GM12878 (cell line): ENCODE data around the gene ITIH1. TPM values are rescaled to one million over a fixed set of nuclear protein-coding genes. Genes with fewer than 3 reads are reported as not detected.

Source experiments
- ATAC-seq: fragments of 200-7000 bp; cut with Tn5 transposase; 3 replicates; pipeline ENCODE4 v1.9.1; 2020; ENCODE audit warnings: mild to moderate bottlenecking, moderate library complexity
- BruUV-seq: library from RNA; stranded (reverse); fragments of 400-500 nt; replicated peaks from 2 replicates; lab custom pipeline; 2021; lab: Mats Ljungman, UMichigan
- CTCF ChIA-PET: fragments of 300-600 bp; sonication (Branson Sonifier 250); formaldehyde crosslinking; extraction: SDS; loops from one replicate; lab custom pipeline; 2021; ENCODE audit warnings: inconsistent platforms; lab: Yijun Ruan, JAX
- POLR2A ChIA-PET: fragments of 350-600 bp; formaldehyde crosslinking; extraction: SDS; loops from one replicate; lab custom pipeline; 2021; ENCODE audit warnings: inconsistent platforms; lab: Charles Lee
- RAD21 ChIA-PET: fragments of 300-600 bp; sonication (Branson Sonifier 250); formaldehyde crosslinking; loops from one replicate; lab custom pipeline; 2023; ENCODE audit warnings: antibody characterized with exemption; ENCODE audit not compliant: unreplicated experiment; lab: Charles Lee
- SMC1A ChIA-PET: fragments of 300-600 bp; sonication (Branson Sonifier 250); formaldehyde crosslinking; loops from one replicate; lab custom pipeline; 2023; ENCODE audit not compliant: unreplicated experiment, uncharacterized antibody; lab: Charles Lee
- DNase-seq: peaks from one replicate; pipeline ENCODE4 v3.0.0-alpha.2; 2011; ENCODE audit warnings: low read depth, low spot score
- FAIRE-seq: peaks from 3 replicates; lab custom pipeline; 2011; peaks lifted over from hg19 to GRCh38; lab: Jason Lieb, UNC
- H2AFZ ChIP-seq: 2 replicates; pipeline ENCODE4 v1.6.0; 2011; ENCODE audit warnings: low read depth, low read length, control low read depth; ENCODE audit not compliant: control insufficient read depth
- H3K27ac ChIP-seq: 2 replicates; pipeline ENCODE4 v1.5.1; 2011; ENCODE audit warnings: control low read depth; ENCODE audit not compliant: control insufficient read depth, insufficient read depth
- H3K27me3 ChIP-seq, 2 experiments: replicated peaks in 1 of 2; 2 replicates each; pipeline versions ENCODE4 v1.6.0 to v1.6.1; 2011; ENCODE audit warnings: low read length in 1 of 2; ENCODE audit not compliant: control insufficient read depth in 2 of 2, insufficient read depth in 2 of 2
- H3K36me3 ChIP-seq, 2 experiments: 2 replicates each; pipeline ENCODE4 v1.5.1; 2011; ENCODE audit warnings: low read length in 1 of 2; ENCODE audit not compliant: control insufficient read depth in 2 of 2, insufficient read depth in 2 of 2
- H3K4me1 ChIP-seq: 2 replicates; pipeline ENCODE4 v1.6.1; 2011; ENCODE audit warnings: mild to moderate bottlenecking, low read length, moderate library complexity, mixed read lengths; ENCODE audit not compliant: control insufficient read depth, insufficient read depth
- H3K4me2 ChIP-seq: 2 replicates; pipeline ENCODE4 v1.6.0; 2011; ENCODE audit warnings: control low read depth; ENCODE audit not compliant: control insufficient read depth, insufficient read depth
- H3K4me3 ChIP-seq: fragments of 200-600 bp; sonication (generic); 2 replicates; pipeline ENCODE4 v1.5.1; 2016
- H3K79me2 ChIP-seq: 2 replicates; pipeline ENCODE4 v1.6.0; 2011; ENCODE audit warnings: low read length; ENCODE audit not compliant: control insufficient read depth, insufficient read depth
- H3K9ac ChIP-seq: 2 replicates; pipeline ENCODE4 v1.8.0; 2011; ENCODE audit warnings: low read length, control low read depth, mixed read lengths; ENCODE audit not compliant: control insufficient read depth, insufficient read depth
- H3K9me3 ChIP-seq: replicated peaks from 3 replicates; pipeline ENCODE4 v1.5.1; 2011; ENCODE audit warnings: mild to moderate bottlenecking, low read length; ENCODE audit not compliant: control insufficient read depth, insufficient read depth
- H4K20me1 ChIP-seq: 2 replicates; pipeline ENCODE4 v1.6.0; 2011; ENCODE audit not compliant: control insufficient read depth, insufficient read depth
- BCL11A ChIP-seq: IDR thresholded peaks from 2 replicates; pipeline ENCODE4 v1.6.1; 2011; ENCODE audit warnings: low read depth, low read length
- BRCA1 ChIP-seq: IDR thresholded peaks from 2 replicates; pipeline ENCODE4 v1.6.1; 2011; ENCODE audit warnings: low read depth, low read length, improper control_type of control experiment
- CBX3 ChIP-seq: fragments of 200-600 bp; sonication (generic); IDR thresholded peaks from 2 replicates; pipeline ENCODE4 v1.6.1; 2016; ENCODE audit warnings: low read depth, borderline replicate concordance
- E4F1 ChIP-seq: fragments of 450-650 bp; IDR thresholded peaks from 2 replicates; pipeline ENCODE4 v1.6.1; 2018; ENCODE audit warnings: borderline replicate concordance, mild to moderate bottlenecking; ENCODE audit not compliant: partially characterized antibody
- GABPA ChIP-seq: IDR thresholded peaks from 2 replicates; pipeline ENCODE4 v1.6.1; 2014; ENCODE audit warnings: antibody characterized with exemption, low read depth, mild to moderate bottlenecking, inconsistent platforms
- HDGF ChIP-seq: fragments of 450-650 bp; IDR thresholded peaks from 2 replicates; pipeline ENCODE4 v1.6.1; 2016; ENCODE audit warnings: antibody characterized with exemption
- IRF5 ChIP-seq: fragments of 450-650 bp; IDR thresholded peaks from 2 replicates; pipeline ENCODE4 v1.6.1; 2017; ENCODE audit warnings: borderline replicate concordance
- KAT2A ChIP-seq: conservative IDR thresholded peaks from 2 replicates; pipeline ENCODE4 v1.6.1; 2011; ENCODE audit warnings: low read depth, low read length; ENCODE audit not compliant: control insufficient read depth
- MAX ChIP-seq: IDR thresholded peaks from 2 replicates; pipeline ENCODE4 v1.6.1; 2012; ENCODE audit warnings: low read depth, low read length, improper control_type of control experiment
- RBBP5 ChIP-seq: fragments of 200-600 bp; sonication (generic); conservative IDR thresholded peaks from 2 replicates; pipeline ENCODE4 v1.6.1; 2016
- SKIL ChIP-seq: fragments of 450-650 bp; IDR thresholded peaks from 2 replicates; pipeline ENCODE4 v1.6.1; 2017; ENCODE audit warnings: mild to moderate bottlenecking, low read depth, inconsistent platforms; ENCODE audit not compliant: poor library complexity, severe bottlenecking
- SMAD1 ChIP-seq: fragments of 450-650 bp; IDR thresholded peaks from 2 replicates; pipeline ENCODE4 v1.6.1; 2018; ENCODE audit warnings: mild to moderate bottlenecking, low read depth; ENCODE audit not compliant: partially characterized antibody
- USF2 ChIP-seq: IDR thresholded peaks from 2 replicates; pipeline ENCODE4 v1.6.1; 2011; ENCODE audit warnings: low read depth, low read length, improper control_type of control experiment, borderline replicate concordance
- ZNF24 ChIP-seq: fragments of 450-650 bp; IDR thresholded peaks from 2 replicates; pipeline ENCODE4 v1.6.1; 2017; ENCODE audit warnings: antibody characterized with exemption, mild to moderate bottlenecking
- ZZZ3 ChIP-seq: IDR thresholded peaks from 2 replicates; pipeline ENCODE4 v1.6.1; 2011; ENCODE audit warnings: low read depth; ENCODE audit not compliant: control insufficient read depth, insufficient read length
- WGBS: methylation state at CpG from one replicate; pipeline ENCODE4 v1.1.6; 2016; ENCODE audit warnings: low lambda C conversion rate; ENCODE audit not compliant: insufficient replicate concordance, insufficient coverage; ENCODE audit errors: missing lambda C conversion rate; 5-methylcytosine and 5-hydroxymethylcytosine counted together
- in situ Hi-C: fragments of 300-500 bp; cut with MboI; formaldehyde crosslinking; loops from 9 replicates; pipeline ENCODE4 v1.14.3; 2018; ENCODE audit warnings: mixed read lengths
- intact Hi-C: fragments of 100-400 bp; cut with micrococcal nuclease; formaldehyde crosslinking; loops from one replicate; pipeline ENCODE4 v1.14.2; 2022; ENCODE audit not compliant: unreplicated experiment
- polyA plus RNA-seq, 11 experiments: library from polyadenylated mRNA; depleted of rRNA in 4 of 11; unstranded in 6 of 11; stranded (reverse) in 5 of 11; fragments of >200 nt; fragmentation: Nextera tagmentation in 4 of 11; fragmentation: Illumina TruSeq in 1 of 11; extraction: Ambion mirVana in 4 of 11; extraction: Trizol in 1 of 11; gene quantifications; 1 replicate in 1 of 11; 2 replicates in 10 of 11; pipeline versions ENCODE4 v1.2.1 to v1.2.3, GENCODE V29; 2011 to 2016; ENCODE audit warnings: inconsistent platforms in 2 of 11, missing spikeins in 2 of 11, low read depth in 1 of 11
- total RNA-seq, 4 experiments: library from RNA; depleted of rRNA in 3 of 4; stranded (reverse); fragments of >200 nt in 3 of 4; fragmentation: Illumina TruSeq in 1 of 4; extraction: Trizol in 1 of 4; gene quantifications; 2 replicates each; pipeline versions ENCODE4 v1.2.1 to v1.2.3, GENCODE V29; 2013 to 2021

The ITIH1 gene
- total and polyA plus RNA-seq, 10 of the 15 experiments (the other 5 are each of a cell fraction or from before 2014, with no cell fraction given), result 0.33 to 0.64 (median 0.44) TPM; not detected in 7

- Histone ChIP-seq H3K36me3 (no peaks in the 10 kb centered on the region), H3K79me2 (peaks cover 9% of the 10 kb centered on the region), H3K27ac (no peak overlapping the region), H3K9me3 (no peaks in the 10 kb centered on the region), H3K9ac (no peak overlapping the region), H3K4me3 (no peak overlapping the region), H3K4me1 (peaks cover 10% of the 10 kb centered on the region), H2AFZ (no peak overlapping the region), H4K20me1 (no peaks in the 10 kb centered on the region), H3K27me3 (no peaks in the 10 kb centered on the region), H3K4me2 (no peak overlapping the region)
- TF ChIP-seq GABPA, result no peak
- TF ChIP-seq SKIL, result no peak
- no peak for TF ChIP-seq MAX
- no peak for TF ChIP-seq HDGF
- no peak for TF ChIP-seq CBX3
- no peak for TF ChIP-seq ZNF24
- no peak for TF ChIP-seq IRF5
- TF ChIP-seq RBBP5, result no peak
- no peak for TF ChIP-seq ZZZ3
- TF ChIP-seq BRCA1, result no peak
- no peak for TF ChIP-seq E4F1
- TF ChIP-seq USF2, result no peak
- TF ChIP-seq BCL11A, result no peak
- no peak for TF ChIP-seq KAT2A
- TF ChIP-seq SMAD1, result no peak
- FAIRE-seq (no peak), DNase-seq (no peak), ATAC-seq (no peak)
- ChIA-PET SMC1A (interaction anchor here (0.7 kb wide), 1 partner anchor 344 kb away, joined by 3 read pairs; no protein-coding TSS in a partner anchor), CTCF (no interaction called here), RAD21 (no interaction called here), POLR2A (no interaction called here)
- in situ Hi-C loops (no loop called here), intact Hi-C loops (no loop called here)
- WGBS, result 83% methylated on average over 8 of the region's 8 CpGs
- no TSS peak for BruUV-seq
Observed at GRCh38 chr3:52774066-52774713, 3.2 kb upstream of the ITIH1 start.
